Activated CD8-positive, alpha-beta memory T cell treated with anti-CD3 and anti-CD28 coated beads for 48 hours (primary cell): ENCODE data around the gene PTPRK.

Source experiments
- DNase-seq, 3 experiments: peaks; one replicate each; pipeline ENCODE4 v3.0.0-alpha.2; 2020; ENCODE audit warnings: low read depth in 2 of 3, low spot score in 2 of 3

Gene PTPRK

DNA sequence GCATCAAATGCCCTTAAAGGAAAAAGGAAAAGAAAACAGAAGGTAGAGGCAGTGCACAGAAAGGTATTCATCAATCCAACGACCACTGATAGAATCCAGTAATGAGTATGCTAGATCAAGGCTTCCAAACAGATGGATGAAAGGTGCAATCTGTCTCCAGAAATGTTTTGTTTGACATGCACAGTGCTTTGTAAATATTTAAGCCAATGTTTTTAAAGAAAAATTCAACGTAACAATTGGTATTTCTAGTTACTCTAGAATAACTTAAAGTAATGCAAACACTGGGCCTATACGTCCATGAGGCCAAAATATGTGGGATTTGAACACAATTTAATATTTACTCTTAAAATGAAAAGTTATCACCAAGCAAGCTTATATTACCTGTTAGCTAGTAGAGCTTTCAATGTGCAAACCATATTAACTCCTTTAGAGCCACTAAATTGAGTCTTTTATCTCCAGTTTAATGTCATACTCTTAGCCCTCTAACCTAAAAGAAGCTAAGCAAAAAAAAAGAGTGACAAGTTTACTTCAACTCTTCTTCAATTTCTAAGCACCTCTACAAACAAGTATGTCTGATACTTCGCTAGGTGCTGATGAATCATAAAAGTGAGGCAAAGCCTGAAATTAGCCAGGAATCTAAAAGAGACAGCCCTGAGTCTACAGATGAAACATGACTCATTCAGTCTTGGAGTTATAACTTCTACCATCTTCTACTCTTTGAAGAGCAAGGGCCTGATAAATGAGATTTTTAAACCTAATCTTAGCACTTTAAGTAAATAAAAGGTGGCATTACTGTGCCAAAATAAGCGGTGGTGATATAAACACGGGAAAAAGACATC is 169.8 kb downstream of the PTPRK start:
- no peak for DNase-seq

DNA sequence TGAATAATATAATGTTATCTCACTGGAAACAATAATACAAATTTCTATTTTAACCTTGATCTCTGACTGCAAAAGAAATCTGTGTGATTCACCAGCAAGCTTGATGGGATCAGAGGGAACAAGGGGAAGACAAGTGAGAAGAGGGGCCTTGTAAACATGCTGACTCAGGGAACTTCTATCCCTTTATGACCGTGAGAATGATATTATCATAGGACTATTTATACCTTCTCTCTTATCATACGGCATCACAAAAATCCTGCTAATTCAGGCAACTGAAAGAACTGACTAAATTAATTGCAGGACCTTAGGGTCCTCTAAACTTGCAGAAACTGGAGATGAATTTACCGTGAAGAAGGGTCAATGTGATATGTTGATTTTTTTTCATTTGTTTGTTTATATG is 173.3 kb downstream of the PTPRK start:
- DNase-seq = no peak

GRCh38 chr6:128346569-128346968 is 173.8 kb downstream of the PTPRK start:
- DNase-seq = no peak

GRCh38 chr6:128345278-128345677 is 175.1 kb downstream of the PTPRK start:
- DNase-seq = no peak

DNA sequence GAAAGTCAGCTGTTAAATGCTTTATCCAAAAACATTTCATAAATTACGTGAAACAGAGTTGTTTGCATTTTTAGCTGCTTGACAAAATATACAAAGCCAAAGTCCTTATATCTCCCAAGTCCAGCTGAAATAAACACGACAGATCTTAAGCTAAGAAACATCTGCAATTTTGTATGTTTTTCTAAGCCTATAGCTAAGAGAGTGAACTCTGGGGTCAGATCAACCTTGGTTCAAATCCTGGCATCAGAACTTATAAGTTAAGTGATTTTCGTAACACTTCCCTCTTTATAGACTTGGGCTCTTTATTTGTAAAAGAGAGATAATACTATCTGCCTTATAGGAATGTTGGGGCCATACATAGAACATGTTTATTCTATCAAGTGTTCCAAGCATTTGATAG is 176.7 kb downstream of the PTPRK start:
- DNase-seq = no peak

GRCh38 chr6:128339635-128340450 is 180.6 kb downstream of the PTPRK start:
- no peak for DNase-seq

GRCh38 chr6:128337619-128338018 is 182.8 kb downstream of the PTPRK start:
- no peak for DNase-seq

- no peak for DNase-seq
Measured at GRCh38 chr6:128336436-128337095, 183.8 kb downstream of the PTPRK start.

DNA sequence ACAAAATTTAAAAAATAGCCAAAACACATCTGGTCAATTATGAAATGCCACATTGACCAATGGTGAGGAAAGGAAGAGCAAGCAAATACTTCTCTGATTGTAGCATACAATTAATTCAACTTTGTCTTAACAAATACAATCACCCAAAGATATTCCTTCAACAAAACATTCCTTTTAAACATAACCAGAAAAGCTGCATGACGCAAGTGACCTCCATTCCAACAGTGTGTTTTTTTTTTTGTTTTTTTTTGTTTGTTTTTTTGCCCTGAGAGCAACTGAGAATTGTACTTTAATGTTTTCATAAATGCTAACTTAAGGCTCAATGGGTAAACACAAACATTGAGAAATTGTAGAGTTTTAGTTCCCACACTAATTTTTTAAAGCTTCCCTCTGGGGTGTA is 184.4 kb downstream of the PTPRK start:
- no peak for DNase-seq

DNA sequence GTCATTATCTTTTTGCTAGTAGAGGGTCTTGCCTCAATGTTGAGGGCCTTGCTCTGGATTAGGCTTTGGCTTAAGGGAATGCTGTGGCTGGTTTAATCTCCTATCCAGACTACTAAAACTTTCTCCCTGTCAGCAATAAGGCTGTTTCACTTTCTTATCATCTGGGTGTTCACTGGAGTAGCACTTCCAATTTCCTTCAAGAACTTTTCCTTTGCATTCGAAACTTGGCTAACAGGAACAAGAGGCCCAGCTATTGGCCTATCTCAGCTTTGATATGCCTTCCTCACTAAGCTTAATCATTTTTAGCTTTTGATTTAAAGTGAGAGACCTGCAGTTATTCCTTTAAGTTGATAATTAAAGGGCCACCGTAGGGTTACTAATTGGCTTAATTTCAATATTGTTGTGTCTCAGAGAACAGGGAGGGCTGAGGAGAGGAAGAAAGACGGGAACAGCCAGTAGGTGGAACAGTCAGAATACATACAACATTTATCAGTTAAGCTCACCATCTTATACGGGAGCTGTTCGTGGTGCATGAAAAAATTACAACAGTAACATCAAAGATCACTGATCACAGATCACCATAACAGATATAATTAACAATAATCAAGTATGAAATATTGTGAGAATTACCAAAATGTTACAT is 186.7 kb downstream of the PTPRK start:
- no peak for DNase-seq

GRCh38 chr6:128327890-128328289 is 192.5 kb downstream of the PTPRK start:
- no peak for DNase-seq

- DNase-seq = no peak
Measured at GRCh38 chr6:128323011-128323410, 197.4 kb downstream of the PTPRK start.

DNA sequence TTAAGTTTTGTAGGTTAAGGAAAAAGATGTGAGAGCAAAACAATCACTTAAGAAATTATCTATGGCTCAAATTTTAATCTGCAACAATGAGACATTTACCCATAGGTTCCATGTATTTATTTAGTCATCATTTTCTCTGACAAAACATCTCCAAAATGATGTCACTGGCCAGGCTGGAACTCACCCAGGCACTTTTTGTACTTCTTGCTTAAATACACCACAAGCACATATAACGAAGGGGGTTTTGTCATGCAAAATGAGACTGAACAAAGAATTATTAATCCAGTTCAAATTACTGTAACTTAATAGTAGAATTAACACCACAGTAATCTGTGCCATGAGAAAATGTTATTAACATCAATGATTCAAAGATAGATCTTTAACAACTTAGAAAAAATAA is 200.5 kb downstream of the PTPRK start:
- no peak for DNase-seq

GRCh38 chr6:128319157-128319556 is 201.2 kb downstream of the PTPRK start:
- no peak for DNase-seq

DNA sequence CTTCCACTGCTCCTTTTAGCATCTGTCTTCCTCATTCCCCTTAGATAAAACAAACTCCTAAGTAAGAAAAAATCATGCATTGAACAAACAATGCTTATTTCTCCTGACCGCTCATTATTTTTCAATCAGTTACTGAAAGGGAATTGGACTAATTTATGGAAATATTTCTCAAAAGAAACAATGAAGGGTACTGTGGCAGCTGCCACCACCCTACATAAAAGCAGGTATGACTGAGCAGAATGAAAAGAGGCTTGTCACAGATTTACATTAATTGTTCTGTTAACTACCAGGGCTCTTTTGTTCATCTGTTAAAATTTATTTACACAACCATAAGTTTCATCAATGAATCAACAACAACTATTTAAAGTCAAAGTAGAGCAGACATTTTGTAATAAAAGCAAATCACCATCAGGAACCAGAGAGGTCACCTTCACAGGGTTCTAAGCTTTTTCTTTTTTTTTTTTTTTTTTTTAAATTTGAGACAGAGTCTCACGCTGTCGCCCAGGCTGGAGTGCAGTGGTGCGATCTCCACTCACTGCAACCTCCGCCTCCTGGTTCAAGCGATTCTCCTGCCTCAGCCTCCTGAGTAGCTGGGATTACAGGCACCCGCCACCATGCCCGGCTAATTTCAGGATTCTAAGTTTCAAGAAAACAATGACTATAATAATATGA is 204.0 kb downstream of the PTPRK start:
- DNase-seq = no peak

DNA sequence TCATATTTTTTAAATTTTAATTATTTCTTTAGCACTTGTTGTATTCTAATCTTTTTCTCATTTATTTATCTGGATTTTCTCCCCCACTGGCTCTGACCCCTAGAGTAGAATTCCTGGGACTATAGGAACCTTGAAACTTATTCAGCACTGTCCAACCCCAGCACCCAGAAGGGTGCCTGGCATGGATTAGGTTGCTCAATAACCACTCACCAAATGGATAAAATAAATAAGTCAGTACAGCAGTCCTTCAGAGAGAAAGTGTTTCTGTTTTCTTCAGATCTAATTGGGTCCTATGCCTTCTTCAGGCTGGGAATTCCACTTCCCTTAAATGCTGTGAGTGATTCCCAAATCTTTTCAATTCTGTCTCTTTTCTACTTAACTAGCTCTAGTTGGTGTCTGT is 206.2 kb downstream of the PTPRK start:
- no peak for DNase-seq

GRCh38 chr6:128311944-128312570 is 208.3 kb downstream of the PTPRK start:
- DNase-seq = no peak

- no peak for DNase-seq
Measured at GRCh38 chr6:128310451-128310850, 209.9 kb downstream of the PTPRK start.

GRCh38 chr6:128307671-128308070 is 212.7 kb downstream of the PTPRK start:
- no peak for DNase-seq

DNA sequence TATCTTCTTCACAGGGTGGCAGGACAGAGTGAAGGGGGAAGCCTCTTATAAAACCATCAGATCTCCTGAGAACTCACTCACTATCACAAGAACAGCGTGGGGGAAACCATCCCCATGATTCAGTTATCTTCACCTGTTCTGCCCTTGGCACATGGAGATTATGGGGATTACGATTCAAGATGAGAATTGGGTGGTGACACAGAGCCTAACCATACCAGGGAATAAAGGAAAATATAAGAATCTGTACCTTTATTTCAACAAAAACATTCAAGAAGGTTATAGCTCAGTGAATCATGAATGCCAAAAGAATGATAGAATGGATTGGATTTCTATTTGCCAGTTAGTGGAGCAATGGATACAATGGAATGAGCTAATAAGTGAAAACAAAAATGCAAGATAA is 214.4 kb downstream of the PTPRK start:
- DNase-seq = no peak
